SK-N-SH (cell line): ENCODE measurements around the gene PABPC1L. TPM values are rescaled to one million over a fixed set of nuclear protein-coding genes. Genes with fewer than 3 reads are reported as not detected.
A peak's percentile ranks its signal among the peaks of the same experiment; 100 is the strongest.

Experiments used
- CTCF ChIA-PET: fragments of 300-600, 350-600 bp; formaldehyde crosslinking; extraction: SDS; loops from one replicate; lab custom pipeline; 2021; lab: Yijun Ruan, JAX
- POLR2A ChIA-PET: fragments of 350-600 bp; sonication (Branson Sonifier 250); formaldehyde crosslinking; extraction: SDS; loops from one replicate; lab custom pipeline; 2020; ENCODE audit warnings: antibody characterized with exemption, inconsistent platforms; lab: Yijun Ruan, JAX
- DNase-seq: peaks from one replicate; pipeline ENCODE4 v3.0.0; 2012
- H2AFZ ChIP-seq: fragments of 200-600 bp; sonication (generic); 2 replicates; pipeline ENCODE4 v1.8.1; 2016; ENCODE audit warnings: antibody characterized with exemption, mild to moderate bottlenecking, low read depth
- H3F3A ChIP-seq: fragments of 200-600 bp; sonication (generic); replicated peaks from 2 replicates; pipeline ENCODE3; 2016; ENCODE audit warnings: antibody characterized with exemption, mild to moderate bottlenecking; ENCODE audit not compliant: insufficient read depth
- H3K27ac ChIP-seq, 2 experiments: fragments of 200-500 bp in 1 of 2; fragments of 200-600 bp in 1 of 2; sonication (Bioruptor generic) in 1 of 2; sonication (generic), shearing (Covaris generic) in 1 of 2; 2 replicates each; pipeline versions ENCODE4 v1.5.1 to v1.6.1; 2014 to 2016; ENCODE audit warnings: low read depth in 2 of 2, inconsistent platforms in 1 of 2, low read length in 1 of 2, mild to moderate bottlenecking in 1 of 2, mixed read lengths in 1 of 2
- H3K27me3 ChIP-seq: fragments of 200-600 bp; sonication (generic), shearing (Covaris generic); 2 replicates; pipeline ENCODE4 v1.6.1; 2016; ENCODE audit warnings: mixed run types; ENCODE audit not compliant: insufficient read depth
- H3K36me3 ChIP-seq, 2 experiments: fragments of 200-500 bp in 1 of 2; fragments of 200-600 bp in 1 of 2; sonication (Bioruptor generic) in 1 of 2; sonication (generic) in 1 of 2; replicated peaks in 1 of 2; 2 replicates each; pipeline versions ENCODE3 to v1.5.1; 2014 to 2016; ENCODE audit warnings: low read length in 1 of 2, mild to moderate bottlenecking in 1 of 2; ENCODE audit not compliant: insufficient read depth in 2 of 2, control insufficient read depth in 1 of 2
- H3K4me1 ChIP-seq, 2 experiments: fragments of 200-500 bp in 1 of 2; fragments of 200-600 bp in 1 of 2; sonication (Bioruptor generic) in 1 of 2; sonication (generic), shearing (Covaris generic) in 1 of 2; 2 replicates each; pipeline versions ENCODE4 v1.5.1 to v1.6.1; 2014 to 2016; ENCODE audit warnings: low read depth in 1 of 2, low read length in 1 of 2, mixed run types in 1 of 2; ENCODE audit not compliant: insufficient read depth in 2 of 2, control insufficient read depth in 1 of 2
- H3K4me2 ChIP-seq: fragments of 200-600 bp; sonication (generic), shearing (Covaris generic); 2 replicates; pipeline ENCODE4 v1.6.1; 2017; ENCODE audit warnings: mixed run types
- H3K4me3 ChIP-seq, 2 experiments: fragments of 200-500 bp in 1 of 2; fragments of 200-600 bp in 1 of 2; sonication (Bioruptor generic) in 1 of 2; sonication (generic), shearing (Covaris generic) in 1 of 2; 2 replicates each; pipeline versions ENCODE4 v1.5.1 to v1.8.1; 2014 to 2016; ENCODE audit warnings: low read depth in 2 of 2, inconsistent platforms in 1 of 2, low read length in 1 of 2, mild to moderate bottlenecking in 1 of 2, mixed read lengths in 1 of 2, moderate library complexity in 1 of 2
- H3K79me2 ChIP-seq: fragments of 200-600 bp; sonication (generic); 2 replicates; pipeline ENCODE4 v1.8.1; 2017; ENCODE audit warnings: mild to moderate bottlenecking; ENCODE audit not compliant: insufficient read depth
- H3K9ac ChIP-seq: fragments of 200-600 bp; sonication (generic); 2 replicates; pipeline ENCODE4 v1.6.1; 2017; ENCODE audit warnings: mixed run types
- H3K9me2 ChIP-seq: fragments of 200-600 bp; sonication (generic); 2 replicates; pipeline ENCODE4 v1.6.1; 2017; ENCODE audit warnings: mixed run types
- H3K9me3 ChIP-seq: fragments of 200-600 bp; sonication (generic); 2 replicates; pipeline ENCODE4 v1.6.1; 2017; ENCODE audit warnings: mixed run types, mild to moderate bottlenecking, moderate library complexity
- H4K20me1 ChIP-seq: fragments of 200-600 bp; sonication (generic); 2 replicates; pipeline ENCODE4 v1.6.1; 2017; ENCODE audit warnings: mild to moderate bottlenecking, mixed run types; ENCODE audit not compliant: insufficient read depth
- CHD2 ChIP-seq: fragments of 150-350 bp; IDR thresholded peaks from 2 replicates; pipeline ENCODE4 v1.6.1; 2018; ENCODE audit warnings: low read length; ENCODE audit not compliant: partially characterized antibody
- EP300 ChIP-seq, 2 experiments: IDR thresholded peaks; 2 replicates each; pipeline versions ENCODE4 v1.4.0 to v1.6.1; 2012; ENCODE audit warnings: borderline replicate concordance in 1 of 2, low read depth in 1 of 2, low read length in 1 of 2
- EZH2phosphoT487 ChIP-seq: fragments of 200-600 bp; sonication (generic); IDR thresholded peaks from 2 replicates; pipeline ENCODE4 v1.6.1; 2017; ENCODE audit warnings: low read depth, mixed run types, mild to moderate bottlenecking, antibody characterized with exemption, moderate library complexity, borderline replicate concordance
- FOSL2 ChIP-seq: IDR thresholded peaks from 2 replicates; pipeline ENCODE4 v1.4.0; 2012; ENCODE audit warnings: low read depth, mild to moderate bottlenecking, moderate library complexity, borderline replicate concordance
- FOXM1 ChIP-seq: IDR thresholded peaks from 2 replicates; pipeline ENCODE4 v1.4.0; 2012; ENCODE audit warnings: low read depth, mild to moderate bottlenecking
- GABPA ChIP-seq: IDR thresholded peaks from 2 replicates; pipeline ENCODE4 v1.4.0; 2012; ENCODE audit warnings: low read depth, mild to moderate bottlenecking
- NRF1 ChIP-seq: IDR thresholded peaks from 2 replicates; pipeline ENCODE4 v1.6.1; 2012; ENCODE audit warnings: low read depth, mild to moderate bottlenecking, low read length
- WGBS: methylation state at CpG from one replicate; pipeline ENCODE4 v1.1.6; 2017; ENCODE audit warnings: low lambda C conversion rate; 5-methylcytosine and 5-hydroxymethylcytosine counted together
- polyA plus RNA-seq, 3 experiments: library from polyadenylated mRNA; depleted of rRNA; stranded (reverse); fragments of >200 nt; gene quantifications; 2 replicates each; pipeline ENCODE4 v1.2.3, GENCODE V29; 2012
- TF ChIP-seq, protein P1 (sequence below): IDR thresholded peaks from 2 replicates; pipeline ENCODE4 v1.4.0; 2012; ENCODE audit warnings: low read depth, borderline replicate concordance

Gene PABPC1L
- polyA plus RNA-seq, 1 of the 3 experiments (the other 2 are of a cell fraction) = 205 TPM

DNA sequence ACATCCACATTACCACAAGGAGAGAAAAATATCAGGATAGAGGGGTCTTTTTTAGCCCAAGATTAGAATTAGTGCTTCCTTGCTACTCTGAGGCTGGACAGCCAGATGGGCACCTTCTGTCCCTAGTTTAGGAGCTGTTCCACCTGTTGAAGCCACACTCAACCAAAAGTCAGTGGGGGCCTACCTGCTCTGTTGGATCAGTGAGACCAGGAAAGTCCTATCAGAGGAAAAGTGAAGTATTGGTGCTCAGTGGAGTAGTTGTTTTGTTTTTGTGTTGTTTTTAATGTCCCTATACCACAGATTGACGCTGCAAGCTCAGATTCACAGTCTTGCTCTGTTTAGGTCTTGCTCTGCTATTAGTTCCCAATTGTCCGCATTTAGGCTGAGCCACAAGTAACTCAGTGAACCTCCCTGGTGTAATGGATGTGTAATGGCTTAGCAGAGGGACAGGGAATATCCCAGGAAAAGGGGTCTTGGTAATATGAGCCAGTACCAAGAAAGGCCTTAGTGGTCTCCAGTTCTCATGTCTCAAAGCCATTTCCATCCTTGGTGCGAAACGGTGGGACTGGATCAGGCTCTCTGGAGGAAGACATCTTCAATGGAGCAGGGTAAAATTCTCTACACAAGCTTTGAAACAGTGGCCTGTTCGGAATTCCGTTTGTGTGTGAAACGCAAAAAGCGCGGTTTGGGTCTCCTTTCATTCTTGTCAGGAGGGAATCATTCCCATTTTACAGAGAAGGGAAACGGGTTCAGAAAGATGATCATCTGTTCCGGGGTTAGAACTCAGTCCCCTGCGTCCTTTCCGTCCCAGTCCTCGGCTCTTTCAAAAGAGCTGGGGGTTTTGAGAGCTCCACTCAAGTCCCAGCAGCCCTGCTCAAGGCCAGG lies 631 bp upstream of the PABPC1L start:
- Histone ChIP-seq H3K27me3 (no peaks in the 10 kb centered on the region), H3K27ac (peak overlapping the region; percentile 26 to 58), H3F3A (peaks cover 36% of the 10 kb centered on the region), H3K79me2 (peaks cover 24% of the 10 kb centered on the region; the same call in 1 of the 2 replicates), H3K4me3 (peak overlapping the region; percentile 72 to 87), H3K36me3 (peaks cover 47 to 67% of the 10 kb centered on the region in 2 experiments), H2AFZ (no peak overlapping the region; the same call in 1 of the 2 replicates), H3K9ac (peak overlapping the region; percentile 76; the same call in 1 of the 2 replicates), H3K9me3 (no peaks in the 10 kb centered on the region), H3K4me1 (peaks cover 0 to 9% of the 10 kb centered on the region in 2 experiments; a peak in 1 of 4 replicates), H3K9me2 (no peaks in the 10 kb centered on the region), H4K20me1 (peaks cover 20% of the 10 kb centered on the region; the same call in 1 of the 2 replicates), H3K4me2 (peak overlapping the region; percentile 96; the same call in 1 of the 2 replicates)
- TF ChIP-seq CHD2 = peak; percentile 32
- TF ChIP-seq, protein P1, sequence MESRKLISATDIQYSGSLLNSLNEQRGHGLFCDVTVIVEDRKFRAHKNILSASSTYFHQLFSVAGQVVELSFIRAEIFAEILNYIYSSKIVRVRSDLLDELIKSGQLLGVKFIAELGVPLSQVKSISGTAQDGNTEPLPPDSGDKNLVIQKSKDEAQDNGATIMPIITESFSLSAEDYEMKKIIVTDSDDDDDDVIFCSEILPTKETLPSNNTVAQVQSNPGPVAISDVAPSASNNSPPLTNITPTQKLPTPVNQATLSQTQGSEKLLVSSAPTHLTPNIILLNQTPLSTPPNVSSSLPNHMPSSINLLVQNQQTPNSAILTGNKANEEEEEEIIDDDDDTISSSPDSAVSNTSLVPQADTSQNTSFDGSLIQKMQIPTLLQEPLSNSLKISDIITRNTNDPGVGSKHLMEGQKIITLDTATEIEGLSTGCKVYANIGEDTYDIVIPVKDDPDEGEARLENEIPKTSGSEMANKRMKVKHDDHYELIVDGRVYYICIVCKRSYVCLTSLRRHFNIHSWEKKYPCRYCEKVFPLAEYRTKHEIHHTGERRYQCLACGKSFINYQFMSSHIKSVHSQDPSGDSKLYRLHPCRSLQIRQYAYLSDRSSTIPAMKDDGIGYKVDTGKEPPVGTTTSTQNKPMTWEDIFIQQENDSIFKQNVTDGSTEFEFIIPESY = no peak
- ChIA-PET CTCF (interaction anchor here (0.7 to 1.8 kb wide), 3 partner anchors 20 to 226 kb away, joined by 3 to 11 read pairs (median 3); no protein-coding TSS in a partner anchor), POLR2A (no interaction called here)
- WGBS = 58% methylated on average over 14 of the region's 14 CpGs
- no peak for DNase-seq

GRCh38 chr20:44910690-44911262 lies 916 bp downstream of the PABPC1L start:
- 79% methylated on average over 11 of the region's 17 CpGs for WGBS
- CTCF ChIA-PET = interaction anchor here (0.7 to 1.4 kb wide), 7 partner anchors 9 to 185 kb away, joined by 3 to 4 read pairs (median 3); no protein-coding TSS in a partner anchor
- Histone ChIP-seq H3K9me3 (no peaks in the 10 kb centered on the region), H3F3A (peaks cover 33% of the 10 kb centered on the region), H3K9me2 (no peaks in the 10 kb centered on the region), H3K4me3 (peak overlapping the region; percentile 72 to 87), H2AFZ (peak overlapping the region; percentile 54; the same call in 1 of the 2 replicates), H3K4me1 (peaks cover 0 to 9% of the 10 kb centered on the region in 2 experiments; a peak in 1 of 4 replicates), H3K79me2 (peaks cover 13% of the 10 kb centered on the region; the same call in 1 of the 2 replicates), H3K4me2 (peak overlapping the region; percentile 96), H3K27ac (peak overlapping the region in 1 of 2 experiments; percentile 65; a peak in 1 of 4 replicates), H3K27me3 (no peaks in the 10 kb centered on the region), H3K9ac (peak overlapping the region; percentile 76; the same call in 1 of the 2 replicates), H3K36me3 (peaks cover 32 to 56% of the 10 kb centered on the region in 2 experiments), H4K20me1 (peaks cover 11% of the 10 kb centered on the region; the same call in 1 of the 2 replicates)
- POLR2A ChIA-PET = no interaction called here
- DNase-seq = no peak
- TF ChIP-seq EP300 (IDR thresholded peaks at IDR 0.05; ENCODE audit: borderline replicate concordance in 1 of 2, low read depth in 1 of 2, low read length in 1 of 2) = no peak
- TF ChIP-seq EZH2phosphoT487 = no peak
- TF ChIP-seq FOSL2 = no peak
- TF ChIP-seq FOXM1 = no peak
- no peak for TF ChIP-seq GABPA
- no peak for TF ChIP-seq NRF1
- TF ChIP-seq, protein P1 = no peak
